SK-MEL-5 (cell line): Measurements from ENCODE around the gene DARS1. TPM values are rescaled to one million over a fixed set of nuclear protein-coding genes. Genes with fewer than 3 reads are reported as not detected.
"Not testable (repeated sequence)": the region's sequence is repeated elsewhere in the genome, so short reads cannot be mapped to it uniquely, and the experiment has no call there.

Experiments
- DNase-seq: peaks from one replicate; pipeline ENCODE4 v3.0.0-alpha.2; 2016; ENCODE audit warnings: low read depth, low spot score
- in situ Hi-C: cut with HindIII; loops from 2 replicates; pipeline ENCODE4 v1.10.0; 2016; ENCODE audit warnings: low sequenced_read_pairs, high pct_unique_total_duplicates, low pct_unique_long_range_greater_than_20kb
- total RNA-seq: library from RNA; depleted of rRNA; stranded (reverse); fragments of >200 nt; shearing (Covaris generic); gene quantifications from 2 replicates; pipeline ENCODE4 v1.2.3, GENCODE V29; 2014

The DARS1 gene
- total RNA-seq, 1 experiment from 2014 or later, result 145 TPM

DNA sequence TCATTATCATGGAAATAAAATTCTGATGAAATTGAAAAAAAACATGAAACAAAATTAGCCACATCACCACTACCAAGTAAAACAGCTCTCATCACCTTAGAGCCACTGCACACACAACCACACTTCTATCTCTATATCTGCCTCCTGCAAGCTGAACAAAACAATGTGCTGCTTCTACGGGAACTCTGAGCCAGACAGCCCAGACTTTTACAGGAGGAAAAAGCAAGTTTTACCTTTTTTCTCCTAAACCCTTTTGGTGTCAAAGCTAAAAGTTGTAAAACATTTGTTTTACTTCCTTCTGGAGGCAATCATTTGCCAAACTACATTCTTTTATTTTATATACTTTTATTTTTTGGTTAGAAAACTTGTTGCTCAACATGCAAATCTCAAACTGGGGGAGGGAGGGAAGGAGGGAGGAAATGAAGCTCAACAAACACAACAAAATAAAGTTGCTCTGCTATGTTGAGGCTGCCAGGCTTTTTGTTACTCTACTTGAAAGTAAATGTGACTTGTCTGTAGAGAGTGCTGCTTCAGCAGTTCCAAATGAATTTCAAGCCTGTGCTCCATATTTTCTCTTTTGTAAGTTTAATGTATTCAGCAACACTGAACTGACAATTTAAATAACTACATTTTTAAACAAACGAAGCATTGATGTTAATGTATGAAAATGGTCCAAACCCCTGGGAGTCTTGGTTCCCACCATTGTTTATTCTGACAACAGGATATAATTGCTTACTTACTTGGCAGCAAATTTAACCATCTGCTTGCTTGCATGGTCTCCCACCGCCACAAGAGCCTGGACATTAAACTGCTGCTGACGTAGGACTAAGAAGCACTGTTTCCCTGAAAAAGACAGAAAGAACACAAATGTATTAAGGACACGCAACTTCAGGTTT is 24.5 kb downstream of the DARS1 start:
- in situ Hi-C loops, result no loop called here
- peak; percentile 8 for DNase-seq

DNA sequence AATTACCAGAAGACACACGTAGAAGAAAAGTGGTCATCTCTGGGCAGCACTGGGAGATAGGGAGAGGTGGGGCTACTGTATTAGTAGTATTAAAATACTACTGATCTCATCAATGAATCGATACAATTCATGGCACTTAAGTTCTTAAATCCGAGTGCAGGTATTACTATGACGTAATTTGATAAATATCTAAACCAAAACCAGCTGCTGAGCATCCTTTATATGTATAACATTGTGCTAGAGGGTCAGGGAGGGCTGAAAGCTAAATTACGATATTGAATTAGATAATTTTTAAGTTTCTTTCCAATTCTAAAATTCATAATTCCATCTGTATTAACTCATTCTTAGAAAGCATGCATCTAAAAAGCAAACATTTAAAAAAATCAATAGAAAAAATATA is 25.3 kb downstream of the DARS1 start:
- no peak for DNase-seq
- in situ Hi-C loops, result no loop called here

DNA sequence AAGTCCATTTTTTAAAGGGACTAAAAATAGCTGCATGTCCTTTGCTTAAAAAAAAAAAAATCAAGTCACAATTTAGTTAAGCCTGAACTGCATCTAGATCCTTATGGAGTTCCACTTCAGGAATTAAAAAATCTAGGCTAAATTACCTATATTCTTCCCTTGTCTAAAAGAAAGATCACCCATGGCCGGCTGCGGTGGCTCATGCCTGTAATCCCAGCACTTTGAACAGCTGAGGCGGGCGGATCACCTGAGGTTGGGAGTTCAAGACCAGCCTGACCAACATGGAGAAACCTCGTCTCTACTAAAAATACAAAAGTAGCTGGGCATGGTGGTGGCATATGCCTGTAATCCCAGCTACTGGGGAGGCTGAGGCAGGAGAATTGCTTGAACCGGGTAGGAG is 26.5 kb downstream of the DARS1 start:
- not testable (repeated sequence) for DNase-seq

DNA sequence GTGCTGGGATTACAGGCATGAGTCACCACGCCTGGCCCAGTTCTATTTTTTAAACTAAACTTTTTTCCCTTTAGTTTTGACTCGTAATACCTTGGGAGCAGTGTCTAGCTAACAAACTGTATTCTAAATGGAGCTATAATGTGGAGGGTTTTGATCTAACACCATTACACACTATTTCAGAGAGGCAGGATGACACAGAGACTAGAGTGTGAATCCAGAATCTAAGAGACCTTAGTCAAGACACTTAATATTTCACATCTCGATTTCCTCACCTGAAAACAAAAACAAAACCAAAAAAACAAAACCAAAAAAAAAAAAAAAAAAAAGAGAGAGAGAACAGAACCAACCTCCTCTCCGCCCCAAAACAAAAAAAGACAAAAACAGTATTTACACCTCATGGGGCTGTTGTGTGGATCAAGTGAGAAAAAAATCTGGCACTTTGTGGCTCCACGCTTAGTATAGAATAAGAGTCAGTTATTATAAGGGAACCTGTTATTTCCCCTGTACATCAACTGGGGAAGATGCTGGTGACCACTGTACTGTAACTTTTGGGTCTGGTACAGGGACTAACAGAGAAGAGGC is 31.3 kb downstream of the DARS1 start:
- in situ Hi-C loops, result no loop called here
- no peak for DNase-seq

More for the DNA sequence above, 26.5 kb downstream of the DARS1 start:
- in situ Hi-C loops, result not testable (repeated sequence)

DNA sequence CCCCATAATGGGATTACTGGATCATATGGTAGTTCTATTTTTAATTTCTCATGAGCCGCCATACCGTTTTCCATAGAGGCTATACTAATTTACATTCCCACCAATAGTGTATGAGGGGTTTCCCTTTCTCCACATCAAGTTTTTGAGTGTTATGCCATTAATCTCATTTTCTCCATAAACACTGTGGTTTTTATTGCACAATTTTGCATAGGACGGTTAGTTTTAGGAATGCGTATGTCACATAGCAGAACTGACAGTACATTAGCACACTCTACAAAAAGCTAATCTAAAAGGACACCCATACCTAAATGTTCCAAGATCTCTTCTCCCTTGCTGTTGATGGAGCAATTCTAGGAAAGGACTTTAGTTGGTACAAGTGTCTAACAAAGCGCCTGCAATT is 32.5 kb downstream of the DARS1 start:
- in situ Hi-C loops, result no loop called here

DNA sequence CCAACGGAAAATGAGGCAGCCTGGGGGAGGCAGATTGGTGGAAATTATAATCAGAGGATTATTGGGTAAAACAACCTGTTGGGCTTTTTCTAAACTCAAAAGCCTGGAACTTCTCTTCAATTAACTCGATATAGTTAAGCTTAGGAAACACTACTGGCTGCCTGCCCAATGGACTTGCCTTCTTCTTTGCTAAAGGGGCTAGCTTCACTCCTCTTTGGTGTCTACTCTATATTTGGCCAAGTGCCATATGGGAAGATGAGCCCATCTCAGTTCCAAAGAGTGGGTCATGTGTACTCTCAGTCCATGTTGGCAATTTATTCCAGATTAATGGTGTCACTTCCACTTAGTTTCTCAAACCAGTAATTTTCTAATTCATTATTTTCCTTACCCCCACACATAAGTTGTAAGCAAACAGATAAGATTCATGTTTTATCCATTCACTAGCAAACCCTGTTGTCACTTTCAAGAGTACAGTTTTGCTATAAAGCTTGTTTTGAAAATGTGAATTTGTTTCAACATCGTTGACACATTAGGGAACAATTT is 34.3 kb downstream of the DARS1 start:
- in situ Hi-C loops, result no loop called here
- DNase-seq, result no peak

More for the DNA sequence above, 32.5 kb downstream of the DARS1 start:
- DNase-seq, result no peak

DNA sequence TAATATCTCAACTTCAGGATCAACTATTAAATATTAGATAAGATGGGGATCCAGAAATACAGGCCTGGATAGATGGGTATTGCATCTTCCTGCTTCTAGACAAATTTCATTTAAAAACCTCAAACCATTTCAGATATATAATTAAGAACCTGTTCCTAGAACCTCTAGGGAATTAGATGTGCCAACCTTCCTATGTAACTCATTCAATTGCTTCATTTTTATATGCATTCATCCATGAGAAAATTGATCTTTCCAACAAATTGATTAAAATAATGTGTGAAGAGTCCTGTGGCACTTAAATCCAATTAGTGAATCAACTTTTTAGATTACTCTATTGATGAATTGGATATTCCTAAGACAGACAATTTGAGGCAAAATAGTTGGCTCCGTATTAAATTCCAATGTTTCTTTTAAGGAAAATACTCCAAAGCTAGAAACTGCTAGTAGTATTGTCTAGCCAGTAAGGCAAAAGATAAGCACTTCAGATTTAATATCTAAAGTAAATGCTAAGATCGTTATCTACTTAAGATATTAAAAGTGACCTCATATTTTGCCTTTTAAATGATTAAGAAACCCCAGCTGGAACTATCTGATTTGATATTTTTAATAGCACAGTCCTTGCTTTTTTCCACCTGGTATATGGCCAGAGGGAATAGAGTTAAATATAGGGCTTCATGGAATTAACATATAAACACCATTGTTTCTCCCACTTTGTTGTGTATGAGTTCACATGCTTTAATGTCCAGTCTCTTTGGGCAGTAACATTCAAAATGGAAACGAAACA is 35.8 kb downstream of the DARS1 start:
- in situ Hi-C loops, result no loop called here
- DNase-seq, result no peak

DNA sequence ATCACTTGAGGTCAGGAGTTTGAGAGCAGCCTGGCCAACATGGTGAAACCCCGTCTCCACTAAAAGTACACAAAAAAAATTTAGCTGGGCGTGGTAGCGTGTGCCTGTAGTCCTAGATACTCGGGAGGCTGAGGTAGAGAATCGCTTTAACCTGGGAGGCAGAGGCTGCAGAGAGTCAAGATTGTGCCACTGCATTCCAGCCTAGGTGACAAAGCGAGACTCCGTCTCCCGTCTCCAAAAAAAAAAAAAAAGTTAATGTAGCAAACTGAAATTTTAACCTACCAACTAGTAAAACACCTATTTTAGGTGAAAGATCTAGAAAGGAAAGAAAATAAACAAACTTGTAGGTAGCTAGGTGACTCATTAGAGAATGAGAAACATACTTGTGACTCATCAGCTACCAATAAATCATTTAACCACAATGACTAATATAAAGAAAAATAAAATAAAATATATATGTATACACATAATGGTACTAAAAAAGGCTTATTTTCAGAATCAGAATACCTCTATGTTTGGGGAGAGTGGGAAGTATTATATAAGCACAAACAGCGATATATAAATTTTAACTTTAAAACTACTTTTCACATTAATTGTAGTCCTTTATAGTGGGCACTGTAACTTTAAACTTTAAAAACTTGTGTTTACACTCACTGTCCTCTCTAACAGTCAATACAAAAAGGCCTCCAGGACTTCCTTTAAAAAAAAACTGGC is 36.6 kb downstream of the DARS1 start:
- in situ Hi-C loops, result no loop called here
- DNase-seq, result no peak

DNA sequence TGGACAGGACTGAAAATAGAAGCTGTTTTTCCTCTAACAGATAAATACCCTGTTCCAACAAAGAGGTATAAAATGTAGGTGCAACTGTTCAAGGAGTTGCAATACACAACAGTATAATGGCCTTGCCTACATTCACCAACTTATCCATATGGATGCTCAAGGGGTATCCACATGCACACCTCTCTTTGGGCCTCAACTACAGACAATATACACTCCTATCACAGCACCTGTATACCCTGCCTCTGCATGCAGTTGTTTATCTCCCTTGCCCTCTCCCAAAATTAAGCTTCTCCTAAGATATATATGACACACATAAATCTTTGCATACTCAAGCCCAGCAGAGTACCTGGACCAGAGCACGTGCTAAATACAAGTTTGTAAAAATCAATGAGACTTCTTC is 37.3 kb downstream of the DARS1 start:
- in situ Hi-C loops, result no loop called here
- no peak for DNase-seq

DNA sequence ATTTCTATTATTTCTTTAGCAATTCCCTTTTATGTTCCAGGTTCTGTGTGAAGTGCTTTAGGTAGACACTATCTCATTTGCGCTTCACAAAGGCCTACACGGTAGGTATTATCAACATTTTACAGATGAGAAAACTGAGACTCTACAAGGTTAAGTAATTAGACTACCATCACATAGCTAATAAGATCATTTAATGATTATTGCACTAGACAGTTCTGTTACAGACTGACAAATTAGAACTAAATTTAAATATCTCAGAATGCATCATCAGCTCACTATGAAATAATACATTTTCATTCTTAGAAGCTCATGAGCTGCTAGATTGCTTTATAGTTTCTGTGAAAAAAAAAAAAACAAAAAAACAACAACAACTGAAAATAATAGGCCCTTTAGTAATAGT is 37.9 kb downstream of the DARS1 start:
- in situ Hi-C loops, result no loop called here
- no peak for DNase-seq

DNA sequence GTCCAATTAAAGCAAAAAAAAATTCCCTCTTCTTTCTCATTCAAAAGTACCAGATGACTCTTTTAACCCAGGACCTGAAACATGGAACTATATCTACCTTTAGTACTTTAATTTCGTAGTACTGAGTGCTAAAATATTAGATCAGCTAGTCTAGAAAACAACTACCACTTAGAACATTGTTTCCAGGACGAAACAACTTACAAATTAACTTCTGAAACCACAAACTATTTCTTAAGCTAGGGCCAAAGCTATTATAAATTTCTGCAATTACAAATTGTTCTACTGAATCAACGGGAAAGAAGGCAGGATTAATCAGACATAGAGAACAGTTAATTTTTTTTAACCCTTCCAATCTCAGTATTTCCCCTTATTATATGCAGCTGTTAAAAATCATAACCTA is 39.9 kb downstream of the DARS1 start:
- no peak for DNase-seq
- in situ Hi-C loops, result no loop called here

DNA sequence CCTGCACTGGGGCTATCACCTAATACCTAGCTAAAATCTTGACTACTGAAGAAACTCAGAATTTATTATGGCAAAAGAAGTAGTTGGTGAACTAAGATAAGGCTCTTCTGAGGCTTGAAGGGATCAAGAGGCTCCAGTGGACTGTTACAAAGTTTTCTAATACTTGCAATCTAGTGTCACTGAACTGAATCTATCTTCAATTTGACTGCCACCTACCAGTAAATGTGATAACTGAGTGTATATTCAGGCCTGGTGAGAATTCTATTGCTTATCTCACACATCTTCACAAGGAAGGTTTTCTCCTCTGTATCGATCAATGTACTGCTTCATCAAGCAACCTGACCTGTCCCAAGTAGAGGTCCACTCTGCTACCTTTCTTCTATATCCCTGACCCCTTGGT is 40.8 kb downstream of the DARS1 start:
- DNase-seq, result no peak
- in situ Hi-C loops, result no loop called here

DNA sequence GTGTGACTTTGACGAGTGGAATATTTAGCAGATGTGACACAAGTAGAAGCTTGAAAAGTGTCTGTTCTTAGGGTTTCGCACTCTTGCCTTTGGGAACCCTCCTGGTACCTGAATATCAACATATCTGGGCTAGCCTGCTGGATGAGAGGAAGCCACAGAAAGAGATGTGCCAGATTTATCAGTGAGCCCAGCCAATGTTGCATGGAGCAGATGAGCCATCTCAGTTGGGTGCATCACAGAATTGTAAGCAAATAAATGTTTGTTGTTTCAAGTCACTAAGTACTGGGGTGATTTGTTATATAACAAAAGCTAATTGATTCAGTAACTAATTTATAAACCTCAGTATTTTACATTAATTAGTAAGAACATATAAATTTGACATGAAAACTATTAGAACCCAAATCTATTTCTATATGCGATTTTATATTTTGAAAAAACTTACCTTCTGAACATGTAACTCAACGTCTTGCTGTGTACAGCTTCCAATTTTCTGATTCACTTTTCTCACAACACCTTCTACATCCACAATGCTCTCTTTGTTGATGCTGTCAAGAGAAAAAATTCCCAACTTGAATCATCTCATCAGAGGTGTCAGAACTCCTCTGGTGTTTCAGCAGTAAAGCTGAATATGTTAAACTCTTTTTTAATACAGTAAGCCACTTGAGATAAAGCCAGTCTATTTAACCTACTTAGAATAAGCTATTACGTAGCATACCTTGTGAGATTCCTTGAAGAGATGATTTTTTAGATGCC is 42.3 kb downstream of the DARS1 start:
- in situ Hi-C loops, result no loop called here
- DNase-seq, result no peak

DNA sequence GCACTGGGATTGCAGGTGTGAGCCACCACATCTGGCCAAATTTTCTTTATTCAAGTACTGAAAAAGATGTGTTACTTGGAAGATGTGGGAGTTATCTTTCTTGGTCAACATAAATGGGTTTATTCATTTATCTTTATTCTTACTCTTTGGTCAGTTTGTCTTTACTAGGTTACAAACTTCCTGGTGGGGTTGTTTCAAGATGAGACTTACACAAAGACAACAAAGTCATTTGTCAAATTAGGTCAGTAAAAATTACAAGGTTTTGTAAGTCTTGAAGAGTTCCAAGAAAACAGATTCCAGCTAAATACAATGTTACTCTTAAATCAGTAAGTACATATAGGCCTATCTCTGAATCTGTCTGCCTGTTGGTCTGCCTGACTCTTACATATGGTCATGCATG is 48.9 kb downstream of the DARS1 start:
- in situ Hi-C loops, result no loop called here
- no peak for DNase-seq

DNA sequence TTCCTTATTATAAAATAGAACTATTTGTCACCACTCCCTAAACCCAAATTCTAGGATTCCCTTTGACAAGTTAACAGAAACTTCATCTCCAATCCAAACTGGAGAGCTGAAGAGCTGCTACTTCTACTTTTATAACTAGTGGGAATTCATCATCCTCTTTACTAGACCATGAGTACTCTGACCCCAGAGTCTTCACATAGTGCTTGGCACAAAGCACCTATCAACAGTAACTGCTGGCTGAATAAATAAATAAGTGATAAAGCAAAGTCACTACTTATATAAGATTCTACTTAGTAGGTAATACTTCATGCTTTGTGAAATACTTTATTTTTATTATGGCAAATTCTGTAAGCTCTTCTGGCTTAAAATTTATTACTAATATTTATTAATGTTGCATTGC is 49.5 kb downstream of the DARS1 start:
- in situ Hi-C loops, result no loop called here
- DNase-seq, result no peak

DNA sequence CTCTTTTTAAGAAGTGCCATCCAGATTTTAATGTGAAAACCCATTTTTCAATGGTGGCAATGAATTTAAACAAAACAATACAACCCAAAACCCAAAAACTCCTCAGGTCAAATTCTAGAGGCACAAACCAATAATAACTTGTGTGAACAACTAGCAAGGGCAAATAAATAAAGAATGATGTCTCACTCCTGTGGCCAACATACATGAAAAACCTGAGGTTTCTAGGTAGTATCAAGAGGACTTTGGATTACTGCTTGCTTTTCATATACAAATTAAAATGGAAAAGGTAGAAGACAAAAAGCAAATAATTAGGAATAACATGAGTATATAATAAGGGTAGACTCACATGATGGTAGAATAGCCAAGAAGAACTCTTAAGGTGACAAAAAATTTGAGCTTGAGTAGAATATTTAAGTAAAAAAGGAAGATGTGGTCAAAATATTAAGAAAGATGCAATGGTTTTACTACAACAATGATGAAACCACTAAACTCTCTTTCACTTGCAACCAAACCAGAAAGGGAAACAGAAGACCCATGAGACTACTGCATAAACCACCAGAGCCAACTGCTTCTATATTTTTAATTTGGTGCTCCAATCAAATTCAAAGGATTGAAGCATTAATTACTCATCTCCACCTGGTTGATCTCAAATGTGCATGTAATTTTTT is 53.5 kb downstream of the DARS1 start:
- in situ Hi-C loops, result no loop called here

DNA sequence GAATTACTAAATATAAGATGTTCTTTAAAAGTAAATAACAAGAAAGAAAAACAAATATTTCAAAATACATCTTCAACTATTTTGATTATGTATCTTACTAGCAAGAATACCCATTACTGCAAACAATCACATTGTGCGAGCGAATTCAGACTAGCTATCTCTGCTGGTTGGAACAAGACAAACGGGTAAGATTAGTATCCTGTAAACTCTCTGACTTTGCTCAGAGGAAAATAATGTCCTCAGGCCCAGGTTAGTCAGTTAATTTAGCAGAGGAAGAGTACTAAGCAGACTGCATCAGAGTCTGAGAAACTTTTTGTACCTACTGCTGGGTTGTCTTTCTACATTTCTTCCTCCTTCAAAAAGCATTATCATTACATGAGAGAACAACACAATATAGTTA is 58.8 kb downstream of the DARS1 start:
- in situ Hi-C loops, result no loop called here
- DNase-seq, result no peak

More for the DNA sequence above, 53.5 kb downstream of the DARS1 start:
- no peak for DNase-seq
